GM10266 (cell line): ENCODE data around the gene PDCD11.

Source experiments
- DNase-seq: peaks from one replicate; pipeline ENCODE4 v3.0.0; 2012; ENCODE audit errors: extremely low spot score
- CTCF ChIP-seq: IDR thresholded peaks from 2 replicates; pipeline ENCODE4 v1.5.1; 2012; ENCODE audit warnings: mild to moderate bottlenecking, low read depth; ENCODE audit not compliant: control insufficient read depth, insufficient read depth; ENCODE audit errors: missing control alignments

Gene PDCD11

GRCh38 chr10:103445366-103445765, 48.9 kb downstream of the PDCD11 start:
- no peak for DNase-seq
- TF ChIP-seq CTCF = no peak

GRCh38 chr10:103445767-103446567, 49.5 kb downstream of the PDCD11 start:
- TF ChIP-seq CTCF = no peak
- DNase-seq = no peak

GRCh38 chr10:103447187-103447586, 50.8 kb downstream of the PDCD11 start:
- no peak for DNase-seq
- no peak for TF ChIP-seq CTCF

- no peak for DNase-seq
- TF ChIP-seq CTCF = no peak
Observed at GRCh38 chr10:103448746-103449145, 52.3 kb downstream of the PDCD11 start.

GRCh38 chr10:103449208-103450144, 53.0 kb downstream of the PDCD11 start:
- TF ChIP-seq CTCF = no peak
- DNase-seq = no peak

- no peak for DNase-seq
- no peak for TF ChIP-seq CTCF
Observed at GRCh38 chr10:103450201-103450695, 53.8 kb downstream of the PDCD11 start.
